HG02588 (cell line): Measurements from ENCODE around the gene WDR35.
"Not testable (repeated sequence)": the region's sequence is repeated elsewhere in the genome, so short reads cannot be mapped to it uniquely, and the experiment has no call there.

ENCODE experiments used
- ATAC-seq: cut with Tn5 transposase; IDR thresholded peaks from one replicate; pipeline ENCODE4 v1.9.1; 2021; ENCODE audit warnings: mild to moderate bottlenecking, moderate library complexity; ENCODE audit not compliant: unreplicated experiment

WDR35 gene

DNA sequence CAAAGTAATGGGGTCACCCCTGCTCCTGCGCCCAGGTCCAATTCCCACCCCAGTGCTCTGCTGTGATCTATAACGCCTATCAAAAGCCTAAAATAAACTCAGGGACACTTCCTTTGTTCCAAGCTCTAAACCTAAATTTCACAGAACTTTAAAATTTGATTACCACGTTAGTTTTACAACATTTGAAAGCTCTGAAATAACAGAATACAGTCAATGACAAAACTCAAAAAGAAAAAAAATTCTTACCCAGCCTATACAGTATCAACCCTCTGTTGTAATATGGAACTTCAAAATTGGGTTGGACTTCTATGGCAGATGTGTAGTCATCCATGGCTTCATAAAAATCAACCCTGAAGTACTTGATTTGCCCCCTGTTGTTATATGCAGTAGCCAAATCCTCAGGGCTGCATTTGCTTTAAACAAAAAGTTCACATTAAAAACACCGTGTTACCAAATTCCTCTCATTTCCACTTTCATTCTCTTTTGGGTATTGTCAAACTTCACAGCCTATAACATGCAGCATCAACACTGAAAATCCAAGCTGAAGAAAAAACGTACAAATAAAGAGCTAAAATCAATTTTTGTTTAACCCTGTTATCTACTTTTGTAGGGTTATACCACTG is 92.2 kb downstream of the WDR35 start:
- ATAC-seq, result no peak

DNA sequence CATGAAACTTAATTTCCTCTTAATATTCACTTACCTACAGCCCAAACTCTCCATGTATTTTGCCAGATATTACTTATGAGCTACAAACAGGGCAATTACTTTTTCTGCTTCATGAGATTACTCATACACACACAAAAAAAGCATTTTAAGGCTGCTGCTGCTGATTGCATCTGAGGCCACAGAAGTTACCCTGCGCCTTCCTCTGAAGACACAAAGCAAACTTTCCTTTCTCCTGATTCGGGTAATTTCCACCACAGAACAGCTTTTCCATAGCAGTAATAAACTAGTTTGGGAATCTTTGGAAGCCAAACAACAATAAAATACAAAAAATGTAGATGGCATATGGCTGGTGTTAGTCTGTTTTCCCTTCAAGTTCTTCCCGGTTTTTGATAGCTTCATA is 94.4 kb downstream of the WDR35 start:
- no peak for ATAC-seq

DNA sequence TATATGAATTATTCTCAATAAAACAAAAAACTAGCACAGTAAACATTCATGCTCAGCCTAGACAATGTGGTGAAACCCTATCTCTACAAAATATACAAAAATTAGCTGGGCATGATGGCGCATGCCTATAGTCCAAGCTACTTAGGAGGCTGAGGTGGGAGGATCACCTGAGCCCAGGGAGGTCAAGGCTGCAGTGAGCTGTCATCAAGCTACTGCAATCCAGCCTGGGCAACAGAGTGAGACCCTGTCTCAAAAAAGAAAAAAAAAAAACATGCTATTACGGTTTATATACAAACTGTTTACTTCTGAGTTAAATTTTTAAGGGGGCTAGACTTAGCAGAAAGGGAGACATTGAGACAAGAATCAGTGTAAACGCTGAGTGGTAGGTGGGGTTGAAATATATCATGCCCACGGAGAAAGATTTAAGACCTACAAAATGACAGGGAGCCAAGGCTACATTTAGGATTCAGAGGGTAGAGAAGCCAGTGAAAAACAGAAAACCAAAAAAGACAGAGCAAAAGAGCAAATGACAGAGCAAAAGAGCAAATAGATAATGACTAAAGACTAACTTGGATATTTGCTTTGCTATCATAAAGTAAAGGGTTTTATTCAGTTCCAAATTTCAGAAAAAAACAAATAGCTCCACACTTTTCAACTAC is 95.6 kb downstream of the WDR35 start:
- ATAC-seq, result peak; percentile 16

DNA sequence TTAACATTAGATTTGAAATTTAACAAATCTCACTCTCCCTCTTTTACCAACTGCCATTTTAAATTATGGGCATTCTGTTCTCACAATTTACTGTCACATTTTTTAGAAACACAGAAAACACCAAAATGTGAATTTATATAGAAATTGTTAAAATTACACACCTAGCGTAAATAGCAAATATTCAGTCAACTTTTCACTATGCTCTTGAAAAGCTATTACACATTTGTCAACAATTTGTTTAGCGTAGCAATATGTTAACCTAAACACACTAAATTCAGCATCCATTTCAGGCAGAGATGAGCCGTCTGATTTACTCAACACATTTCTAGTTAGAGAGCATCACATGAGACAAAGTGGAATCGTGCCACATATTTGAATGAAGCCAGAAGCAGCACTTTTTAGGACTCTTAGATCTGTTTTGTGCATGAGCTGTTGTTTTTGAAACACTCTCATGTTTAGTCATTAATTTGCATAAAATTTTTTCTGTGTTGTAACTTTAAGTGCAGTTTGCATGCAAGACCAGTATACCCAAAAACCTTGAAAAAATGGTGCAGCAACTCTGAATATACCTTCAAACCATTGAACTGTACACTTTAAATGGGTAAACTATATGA is 96.3 kb downstream of the WDR35 start:
- peak; percentile 87 for ATAC-seq

DNA sequence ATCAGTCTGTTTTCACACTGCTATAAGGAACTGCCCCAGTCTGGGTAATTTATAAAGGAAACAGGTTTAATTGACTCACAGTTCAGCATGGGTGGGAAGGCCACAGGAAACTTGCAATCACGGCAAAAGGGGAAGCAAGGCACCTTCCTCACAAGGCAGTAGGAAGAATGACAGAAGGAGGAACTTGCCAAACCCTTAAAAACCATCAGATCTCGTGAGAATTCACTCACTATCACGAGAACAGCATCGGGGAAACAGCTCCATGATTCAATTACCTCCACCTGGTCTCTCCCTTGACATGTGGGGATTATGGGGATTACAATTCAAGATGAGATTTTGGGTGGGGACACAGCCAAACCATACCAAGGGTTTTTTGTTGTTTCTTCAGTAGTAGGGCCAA is 97.9 kb downstream of the WDR35 start:
- ATAC-seq, result not testable (repeated sequence)

DNA sequence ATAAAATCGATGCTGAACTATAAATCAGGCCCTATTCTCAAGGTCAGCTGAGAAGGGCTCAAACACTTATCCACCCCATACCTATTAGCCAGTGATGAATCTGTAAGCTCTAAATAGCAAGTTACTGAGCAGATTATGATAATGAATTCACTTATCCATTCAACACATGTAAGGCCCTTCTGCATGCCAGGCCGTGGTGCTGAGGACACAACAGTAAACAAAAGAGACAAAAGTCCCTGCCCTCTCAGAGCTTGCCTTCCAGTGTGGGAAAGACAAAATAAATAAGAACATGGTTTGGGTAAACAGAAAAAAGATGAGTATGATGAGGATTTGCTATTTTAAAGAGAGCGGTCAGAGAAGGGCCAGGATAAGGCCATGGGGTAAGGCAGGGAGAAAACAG is 99.8 kb downstream of the WDR35 start:
- no peak for ATAC-seq

DNA sequence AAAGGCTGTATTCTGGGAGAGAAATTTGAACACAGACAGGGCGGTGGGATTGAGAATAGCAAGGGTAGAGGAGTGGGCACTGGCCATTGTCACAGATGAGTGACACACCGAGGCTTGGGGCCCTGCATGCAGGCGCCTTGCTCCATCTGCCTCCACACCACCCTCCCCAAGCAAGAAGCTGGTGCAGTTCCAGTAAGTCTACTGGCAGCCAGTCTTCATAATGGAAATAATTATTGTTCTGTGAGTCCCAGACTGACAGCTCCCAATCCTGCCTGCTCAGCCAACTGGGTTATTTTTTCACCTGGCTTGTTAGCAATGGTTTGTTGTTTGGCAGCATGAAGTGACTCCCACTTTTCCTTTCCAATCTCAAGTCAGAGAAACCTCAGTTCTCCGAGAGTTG is 101.1 kb downstream of the WDR35 start:
- ATAC-seq, result no peak

DNA sequence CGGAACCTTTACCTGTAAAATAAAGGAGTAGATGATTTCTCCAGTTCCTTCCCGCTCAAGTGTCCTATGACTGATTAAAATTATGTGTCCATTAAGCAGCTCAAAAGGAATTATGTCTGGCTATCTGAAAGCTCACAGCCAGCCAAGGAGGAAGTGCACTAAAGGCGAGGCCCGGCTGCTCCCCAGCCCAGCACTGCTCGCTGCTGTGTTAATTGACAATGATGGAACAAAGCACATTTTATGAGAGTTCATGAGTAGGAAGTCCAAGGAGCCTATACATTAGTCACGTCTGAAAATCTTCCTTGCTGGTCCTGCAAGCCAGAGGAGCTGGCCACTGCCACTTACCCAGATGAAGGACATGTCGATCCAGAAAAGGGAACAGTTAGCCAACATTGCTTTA is 102.4 kb downstream of the WDR35 start:
- no peak for ATAC-seq

DNA sequence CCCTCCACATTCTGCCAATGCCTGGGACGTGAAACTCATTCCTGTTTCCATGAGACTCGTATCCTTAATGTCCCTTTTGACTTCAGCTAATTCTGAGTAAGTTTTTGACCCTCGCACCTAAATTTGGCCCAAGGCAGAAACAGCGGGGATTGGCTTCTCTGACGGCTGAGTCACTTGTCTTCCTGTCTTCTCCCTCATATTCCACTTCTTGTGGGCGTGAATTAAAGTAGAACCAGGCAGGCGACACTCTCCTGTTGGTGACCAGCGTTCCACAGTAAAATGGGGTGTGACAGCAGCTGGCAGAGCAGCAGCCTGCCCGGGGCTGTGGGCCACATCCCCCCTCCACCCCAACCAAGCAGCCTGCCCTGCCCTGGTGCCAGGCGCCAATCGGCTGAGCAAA is 103.6 kb downstream of the WDR35 start:
- ATAC-seq, result no peak

DNA sequence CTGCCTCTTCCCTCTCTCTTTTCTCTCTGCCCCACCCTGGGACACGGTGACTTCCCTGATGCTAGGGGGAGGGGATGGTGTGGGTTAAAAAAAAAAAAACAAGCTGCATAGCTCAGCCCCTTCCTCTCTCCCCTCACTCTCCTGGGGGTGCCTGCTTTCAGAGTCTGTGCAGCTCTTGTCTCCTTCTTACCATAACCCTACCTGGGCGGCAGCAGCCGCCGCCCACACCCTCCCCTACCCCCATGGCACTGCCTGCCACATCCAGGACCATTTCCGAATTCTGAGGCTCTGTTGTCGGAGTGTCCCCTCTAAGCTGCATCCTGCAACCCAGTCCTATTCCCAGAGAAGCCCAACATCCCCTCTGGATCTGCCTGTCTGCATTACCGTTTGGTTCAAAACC is 104.1 kb downstream of the WDR35 start:
- no peak for ATAC-seq

DNA sequence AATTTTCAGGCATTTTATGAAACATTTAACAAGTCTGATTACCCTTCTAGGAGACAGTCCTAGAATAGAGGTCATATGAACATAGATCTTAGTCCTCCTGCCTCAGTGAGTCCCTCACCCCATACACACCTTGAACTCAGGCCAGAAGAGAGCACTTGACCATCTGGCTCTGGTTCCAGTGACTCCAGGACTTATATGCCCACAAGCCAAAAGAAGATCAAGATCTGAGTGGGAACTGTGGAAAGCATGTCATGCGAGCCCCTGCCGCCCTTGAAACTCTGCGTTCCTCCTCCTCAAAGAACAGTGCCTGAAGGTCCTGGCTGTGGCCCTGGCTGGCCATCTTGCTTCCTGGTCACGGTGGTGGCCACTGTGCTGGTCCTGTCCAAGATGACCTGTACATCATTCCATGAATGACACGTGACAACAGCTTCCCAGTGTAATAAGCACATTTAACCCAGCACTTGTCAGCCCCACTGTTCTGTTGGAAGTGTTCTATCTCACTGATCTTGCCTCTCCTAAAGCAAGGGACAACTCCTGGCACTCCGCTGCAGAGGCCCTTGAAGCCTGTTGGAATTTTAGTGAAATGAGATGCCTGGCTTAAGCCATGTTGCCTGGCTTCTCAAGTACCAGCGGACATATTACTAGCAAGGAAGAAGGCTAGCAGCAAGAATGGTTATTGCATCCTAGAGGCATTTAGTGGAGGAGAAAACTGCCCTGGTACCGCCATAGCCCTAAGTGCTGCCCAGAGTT is 105.8 kb downstream of the WDR35 start:
- ATAC-seq, result no peak

DNA sequence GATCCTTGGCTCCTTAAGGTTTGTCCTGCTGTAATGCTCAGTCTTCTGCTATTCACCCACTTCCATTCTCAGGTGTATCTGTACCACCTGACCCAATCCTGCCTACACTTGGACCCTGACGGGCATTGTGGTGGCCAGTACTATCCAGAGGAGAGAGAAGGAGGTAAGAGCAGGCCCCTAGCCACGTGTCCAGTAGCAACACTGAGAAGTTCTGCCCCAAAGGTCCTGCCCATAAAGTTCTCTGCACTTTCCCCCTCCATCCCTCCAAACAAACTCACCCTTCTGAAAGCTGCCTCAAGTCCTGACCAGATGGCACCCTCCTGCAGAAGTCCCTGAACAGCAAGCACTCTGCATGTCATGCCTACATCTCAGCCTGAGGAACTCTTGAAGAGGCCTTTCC is 106.4 kb downstream of the WDR35 start:
- ATAC-seq, result no peak

DNA sequence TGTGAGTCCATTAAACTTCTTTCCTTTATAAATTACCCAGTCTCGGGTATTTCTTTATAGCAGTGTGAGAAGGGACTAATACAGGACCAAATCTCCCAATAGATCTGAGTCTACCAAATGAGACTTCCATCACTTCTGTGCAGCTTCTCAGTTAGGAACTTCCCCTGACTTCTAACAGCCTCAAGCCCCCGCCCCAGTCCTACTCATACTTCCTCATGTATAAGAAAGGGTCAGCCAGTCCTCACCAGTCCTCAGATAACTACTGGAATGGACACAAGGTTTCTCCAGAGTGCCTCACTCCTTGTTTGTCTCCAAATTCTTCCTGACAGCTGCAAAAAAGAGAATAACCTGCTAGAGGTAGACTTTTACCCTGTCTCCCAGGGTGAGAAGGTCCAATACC is 107.6 kb downstream of the WDR35 start:
- no peak for ATAC-seq

DNA sequence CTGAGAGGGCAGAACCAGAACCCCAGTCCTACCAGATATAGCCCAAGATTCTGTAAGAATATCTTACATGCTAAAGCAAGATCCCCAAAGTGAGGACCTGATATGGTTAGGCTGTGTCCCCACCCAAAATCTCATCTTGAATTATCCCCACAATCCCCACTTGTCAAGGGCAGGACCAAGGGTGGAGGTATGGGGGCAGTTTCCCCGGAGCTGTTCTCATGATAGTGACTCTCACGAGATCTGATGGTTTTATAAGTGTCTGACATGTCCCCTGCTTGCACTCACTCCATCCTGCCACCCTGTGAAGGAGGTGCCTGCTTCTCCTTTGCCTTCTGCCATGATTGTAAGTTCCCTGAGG is 108.0 kb downstream of the WDR35 start:
- no peak for ATAC-seq

DNA sequence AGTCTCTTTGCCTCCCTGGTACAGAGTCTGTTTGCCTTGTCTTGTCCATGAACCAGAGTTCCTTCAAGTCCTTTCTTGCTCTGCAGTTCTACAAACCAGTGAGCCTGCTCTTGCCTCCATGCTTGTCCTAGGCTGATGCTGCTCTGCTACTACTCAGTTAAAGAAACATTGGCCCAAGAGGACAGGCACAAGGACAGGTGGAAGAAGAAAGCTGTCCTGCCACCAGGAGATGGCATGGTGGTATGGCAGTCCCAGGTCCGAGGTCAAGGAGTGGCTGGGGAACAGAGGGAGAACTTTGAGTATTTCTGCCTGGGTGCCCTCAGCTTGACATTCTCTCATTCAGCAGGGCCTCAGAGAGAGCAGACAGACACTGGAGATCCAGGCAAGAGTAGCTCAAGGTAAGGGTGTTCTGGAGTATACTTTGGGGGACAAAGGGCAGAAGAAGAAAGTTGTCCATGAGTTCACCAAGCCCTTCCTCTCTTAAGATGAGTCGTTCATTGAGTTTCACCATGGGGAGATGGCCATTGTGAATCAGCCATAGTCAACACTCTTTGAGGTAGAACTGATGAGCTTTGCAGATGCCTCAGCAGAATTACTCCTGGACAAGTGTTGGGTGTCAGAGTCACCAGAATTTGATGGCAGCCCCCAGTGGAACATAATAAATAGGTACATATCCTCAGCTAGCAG is 108.5 kb downstream of the WDR35 start:
- no peak for ATAC-seq

DNA sequence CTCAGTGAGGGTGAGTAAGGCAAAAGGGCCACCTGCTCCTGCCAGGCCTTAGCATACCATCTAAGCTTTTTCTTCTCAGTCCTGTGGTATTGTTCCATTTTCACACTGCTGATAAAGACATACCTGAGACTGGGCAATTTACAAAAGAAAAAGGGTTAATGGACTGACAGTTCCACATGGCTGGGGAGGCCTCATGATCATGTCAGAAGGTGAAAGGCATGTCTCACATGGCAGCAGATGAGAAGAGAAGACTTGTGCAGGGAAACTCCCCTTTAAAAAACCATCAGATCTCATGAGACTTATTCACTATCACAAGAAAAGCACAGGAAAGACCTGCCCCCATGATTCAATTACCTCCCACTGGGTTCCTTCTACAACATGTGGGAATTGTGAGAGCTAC is 109.7 kb downstream of the WDR35 start:
- ATAC-seq, result not testable (repeated sequence)

DNA sequence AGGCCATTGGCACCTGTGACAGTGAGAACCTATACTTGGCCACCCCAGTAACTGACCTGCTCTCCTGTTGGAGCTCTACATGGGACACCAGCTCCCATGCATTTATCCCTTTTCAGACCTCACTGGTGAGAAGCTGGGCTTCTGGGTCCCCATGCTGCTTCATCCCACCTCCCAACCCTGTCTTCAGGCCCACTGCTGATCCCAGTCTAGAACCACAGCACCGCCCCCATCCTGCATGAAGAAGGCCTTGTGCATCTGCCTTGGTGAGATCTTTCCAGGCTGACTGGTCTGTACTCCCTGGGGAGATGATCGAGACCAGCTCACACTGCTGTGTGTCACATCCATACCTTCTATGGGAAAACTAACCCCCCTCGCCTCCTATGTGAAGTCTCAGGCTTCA is 110.8 kb downstream of the WDR35 start:
- no peak for ATAC-seq

DNA sequence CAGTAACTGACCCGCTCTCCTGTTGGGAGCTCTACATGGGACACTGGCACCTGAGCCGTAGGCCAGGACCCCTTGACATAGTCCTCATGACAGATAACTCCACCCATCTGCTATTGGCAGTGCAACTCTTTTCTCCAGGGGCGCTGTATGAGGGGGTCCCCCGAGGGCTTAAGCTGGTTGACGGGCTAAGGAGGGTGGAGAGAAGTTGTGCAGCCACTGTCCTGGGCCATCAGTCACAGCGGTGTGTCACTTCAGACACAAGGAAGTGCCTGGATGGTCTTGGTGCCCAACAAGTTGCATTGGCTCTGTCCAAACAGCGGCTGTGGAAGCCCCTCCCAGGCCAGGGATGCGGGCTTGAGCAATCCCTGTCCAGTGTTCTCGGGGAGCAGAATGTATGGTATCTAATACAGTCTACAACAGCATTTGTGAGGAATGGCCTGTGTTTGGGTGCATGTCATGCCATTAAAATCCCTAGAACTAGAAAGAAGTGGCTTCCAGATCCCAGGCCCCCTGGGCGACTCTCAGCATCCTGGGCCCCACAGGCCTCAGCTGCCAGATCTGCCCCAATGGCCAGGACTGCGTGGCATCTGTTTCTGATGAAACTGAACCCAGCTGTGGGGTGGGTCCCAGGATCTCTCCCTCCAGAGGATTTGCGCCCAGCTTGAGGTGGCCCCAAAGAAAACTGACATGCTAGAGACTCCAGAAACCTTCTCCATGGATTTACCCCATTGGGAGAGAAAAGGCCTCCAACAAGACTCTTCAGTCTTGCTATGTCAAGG is 111.4 kb downstream of the WDR35 start:
- no peak for ATAC-seq

DNA sequence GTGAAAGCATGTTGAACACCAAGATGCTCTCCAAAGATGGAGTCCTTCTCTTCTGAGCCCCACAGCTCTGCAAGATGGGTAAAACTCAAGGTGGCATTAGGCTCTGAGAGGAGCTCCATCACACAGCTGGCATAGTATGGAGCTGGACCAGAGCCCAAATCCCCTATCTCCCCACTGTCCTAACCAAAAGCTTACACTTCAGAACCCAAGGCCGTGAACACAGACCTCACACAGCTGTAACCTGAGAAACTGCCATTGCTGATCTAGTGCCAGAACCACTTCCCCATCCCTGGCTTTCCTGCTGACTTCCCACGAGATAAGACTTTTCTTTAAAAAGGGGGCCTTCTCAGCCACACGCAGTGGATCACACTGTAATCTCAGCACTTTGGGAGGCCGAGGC is 113.2 kb downstream of the WDR35 start:
- ATAC-seq, result no peak

DNA sequence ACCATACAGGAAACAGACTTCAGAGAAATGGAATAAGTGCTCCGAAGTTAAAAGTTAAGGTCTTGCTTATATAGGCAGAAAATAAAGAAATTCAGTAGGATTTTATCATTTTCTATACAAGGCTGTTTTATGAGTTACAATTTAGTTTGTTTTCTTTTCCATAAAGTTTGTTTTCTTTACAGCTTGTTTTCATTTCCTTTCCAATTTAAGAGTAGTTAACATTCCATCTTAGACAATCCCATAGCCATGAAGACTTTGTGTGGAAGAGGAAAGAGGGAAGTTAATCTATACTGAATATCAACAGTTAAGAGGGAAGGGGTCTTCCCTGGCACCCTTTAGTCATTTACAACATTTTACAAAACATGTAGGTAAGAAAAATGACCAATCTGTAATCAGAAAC is 114.6 kb downstream of the WDR35 start:
- ATAC-seq, result no peak

DNA sequence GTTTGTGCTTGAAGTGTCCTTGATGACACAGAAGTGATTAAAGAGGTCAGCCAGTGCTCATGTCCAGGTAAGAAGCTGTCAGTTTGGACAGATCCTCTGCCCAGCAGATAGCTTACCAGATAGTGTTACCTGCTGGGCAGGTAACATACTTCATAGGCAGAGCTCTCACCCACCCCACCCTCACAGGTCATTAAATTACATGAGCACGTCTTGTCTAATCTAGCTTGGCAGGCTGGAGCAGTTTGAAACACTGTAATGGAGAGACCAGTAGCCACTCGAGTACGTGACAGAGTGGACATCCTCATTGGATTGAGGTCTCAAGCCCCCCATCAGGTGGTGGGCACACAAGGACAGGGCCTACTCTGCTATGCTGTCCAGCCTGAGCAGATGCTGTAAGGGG is 115.2 kb downstream of the WDR35 start:
- no peak for ATAC-seq
